Midbrain (tissue), 1 donor: ENCODE results near the gene EPHB1.

Source experiments
- DNase-seq: peaks from one replicate; lab custom pipeline; 2025; lab: John Stamatoyannopoulos, UW

Gene EPHB1

DNA sequence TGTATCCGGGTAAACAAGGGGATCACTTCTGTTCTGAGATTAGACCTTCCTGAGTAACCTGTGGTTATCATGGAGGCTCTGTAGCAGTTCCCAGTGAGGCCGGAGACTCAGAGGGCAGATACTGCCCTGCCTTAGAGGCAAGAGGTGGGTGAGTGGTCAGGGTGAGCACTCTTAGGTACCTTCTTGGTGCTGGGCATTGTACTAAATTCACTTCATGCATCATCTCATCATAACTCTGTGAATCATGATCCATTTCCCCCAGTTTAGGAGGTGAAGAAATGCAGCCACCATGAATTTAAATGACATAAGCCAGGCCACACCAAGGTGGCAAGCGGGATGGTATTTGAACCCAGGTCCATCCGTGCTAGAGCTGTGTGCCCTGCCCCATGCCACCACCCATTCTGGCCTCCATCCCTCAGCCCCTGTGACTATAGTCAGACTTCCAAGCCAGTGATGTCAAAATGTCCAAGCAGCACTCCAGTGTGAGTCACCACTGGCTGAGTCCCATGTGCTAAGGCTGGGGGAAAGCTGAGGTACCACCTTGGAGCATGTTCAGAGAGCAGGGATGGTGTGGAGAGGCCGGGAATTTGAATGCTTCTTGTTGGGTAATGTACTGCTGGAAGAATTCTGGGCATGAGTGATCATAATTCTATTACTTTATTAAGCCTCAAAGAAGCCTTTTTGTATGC is 88.8 kb downstream of the EPHB1 start:
- DNase-seq: no peak

DNA sequence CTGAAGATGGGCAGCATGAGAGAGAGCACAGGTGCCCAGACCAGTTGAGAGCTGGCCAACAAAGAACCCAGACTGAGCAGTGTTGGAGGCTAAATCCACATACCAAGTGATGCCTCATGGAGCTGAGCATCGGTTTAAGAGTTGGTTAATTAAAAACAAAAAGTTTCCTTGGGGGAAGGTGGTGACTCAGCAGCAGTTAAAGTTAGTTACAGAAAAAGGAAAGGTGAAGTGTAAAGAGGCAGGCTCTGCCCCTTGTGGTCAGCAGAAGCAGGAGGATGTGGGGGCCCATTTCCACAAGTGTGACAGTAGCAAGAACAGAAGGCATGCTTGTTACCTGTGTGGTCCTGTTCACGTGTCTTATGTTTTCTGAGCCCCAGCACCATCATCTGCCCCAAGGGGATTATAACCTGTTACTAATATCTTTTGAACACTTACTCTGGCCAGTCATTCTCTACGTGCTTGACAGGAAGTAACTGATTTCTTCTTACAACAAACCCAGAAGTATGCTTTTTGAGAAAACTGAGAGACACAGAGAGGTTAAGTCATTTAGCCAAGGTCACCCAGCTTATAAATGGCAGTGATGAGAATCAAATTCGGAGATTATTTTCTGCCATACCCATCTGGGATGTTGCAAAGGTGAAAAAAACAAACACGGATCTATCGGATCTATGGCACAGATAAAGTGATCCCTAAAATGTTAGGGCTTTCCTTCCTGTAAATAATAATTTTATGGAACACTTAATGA is 91.0 kb downstream of the EPHB1 start:
- DNase-seq: no peak

DNA sequence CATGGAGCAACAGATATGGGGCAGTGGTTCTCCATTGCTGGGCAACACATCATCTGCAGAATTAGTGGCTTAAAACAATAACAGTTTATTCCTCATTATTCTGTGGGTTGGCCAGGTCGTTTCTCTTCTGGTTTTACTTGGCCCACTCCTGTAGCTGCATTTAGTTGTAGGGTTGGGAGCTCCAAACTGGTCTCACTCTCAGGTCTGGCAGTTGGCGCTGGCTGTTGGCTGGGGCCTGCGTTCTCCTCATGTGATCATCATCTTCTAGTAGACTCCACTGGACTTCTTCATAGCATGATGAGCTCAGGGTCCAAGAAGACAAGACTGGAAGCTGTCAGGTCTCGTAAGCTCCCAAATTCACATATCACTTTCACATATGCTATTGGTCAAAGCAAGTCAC is 91.9 kb downstream of the EPHB1 start:
- DNase-seq: no peak

DNA sequence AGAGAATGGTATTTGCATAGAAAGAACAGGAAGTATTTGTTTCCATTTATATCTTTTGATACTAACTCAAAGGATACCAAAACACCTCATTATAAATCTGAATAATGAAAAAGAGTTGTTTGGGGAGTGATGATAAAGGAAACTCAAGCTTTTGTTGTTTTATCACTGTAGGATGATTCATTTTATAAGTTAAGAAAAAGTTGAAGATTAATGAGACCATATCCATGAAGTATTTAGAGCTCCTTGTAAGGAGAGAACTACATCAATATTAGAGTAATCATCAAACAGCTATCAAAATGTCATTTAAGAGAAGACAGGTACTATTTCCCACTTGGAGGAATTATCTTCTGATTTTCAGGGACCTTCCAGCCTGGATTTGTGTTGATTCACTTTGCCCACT is 92.5 kb downstream of the EPHB1 start:
- DNase-seq: no peak

DNA sequence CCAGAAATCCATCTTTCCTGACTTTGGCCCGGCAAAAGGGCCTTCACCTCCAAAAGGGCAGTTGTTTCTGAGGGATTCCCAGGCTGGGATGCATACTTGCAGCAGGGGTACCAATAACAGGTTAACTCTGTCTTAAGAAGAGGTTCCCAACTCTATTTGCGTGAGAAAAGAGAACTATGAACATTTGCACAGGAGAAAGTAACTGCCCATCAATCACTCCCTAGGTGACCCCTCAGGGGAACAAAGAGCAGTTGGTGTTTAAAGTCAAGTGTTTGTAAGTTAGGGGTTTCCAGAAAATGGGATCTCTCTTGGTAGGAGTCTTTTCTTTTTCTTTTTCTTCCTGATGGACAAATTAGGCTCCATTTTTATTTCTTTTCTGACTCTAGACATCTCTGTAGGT is 97.3 kb downstream of the EPHB1 start:
- no peak for DNase-seq

DNA sequence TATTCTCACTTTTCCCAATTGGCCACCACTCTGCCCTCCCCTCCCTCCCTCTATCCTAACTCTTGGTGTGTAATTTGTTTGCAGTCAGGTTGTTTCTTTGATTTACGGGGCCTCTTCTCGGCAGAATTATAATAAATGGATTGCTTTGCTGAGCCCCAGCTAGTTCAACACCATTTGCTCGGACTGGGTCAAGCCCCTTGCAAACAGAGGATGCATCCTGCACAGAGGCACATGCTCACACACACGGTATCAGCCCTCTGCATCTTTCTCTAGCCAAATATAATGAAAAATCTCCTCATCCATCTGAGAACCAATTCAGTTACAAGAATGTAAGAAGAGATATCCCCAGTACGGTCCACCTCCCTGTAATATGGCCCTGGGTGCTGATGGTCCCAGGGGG is 97.7 kb downstream of the EPHB1 start:
- DNase-seq: no peak

DNA sequence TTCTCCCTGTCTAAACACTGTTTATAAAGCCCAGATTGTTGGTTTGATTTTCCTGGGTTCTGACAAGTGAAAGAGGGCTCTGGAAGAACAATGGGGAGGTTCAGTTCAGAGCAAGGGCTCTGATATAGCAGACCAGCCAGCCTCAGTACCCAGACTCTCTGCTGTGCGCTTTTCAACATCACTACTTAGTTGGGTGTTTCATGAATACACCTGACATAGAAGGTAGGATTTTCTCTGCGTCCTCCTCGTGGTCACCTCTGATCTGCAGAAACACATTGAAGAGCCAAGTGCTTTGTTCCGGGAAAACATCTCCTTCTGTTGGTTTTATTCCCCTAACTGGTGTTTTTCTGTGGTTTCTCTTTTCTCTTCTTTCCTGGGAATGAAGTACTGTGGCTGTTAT is 99.5 kb downstream of the EPHB1 start:
- peak; percentile 6 for DNase-seq

DNA sequence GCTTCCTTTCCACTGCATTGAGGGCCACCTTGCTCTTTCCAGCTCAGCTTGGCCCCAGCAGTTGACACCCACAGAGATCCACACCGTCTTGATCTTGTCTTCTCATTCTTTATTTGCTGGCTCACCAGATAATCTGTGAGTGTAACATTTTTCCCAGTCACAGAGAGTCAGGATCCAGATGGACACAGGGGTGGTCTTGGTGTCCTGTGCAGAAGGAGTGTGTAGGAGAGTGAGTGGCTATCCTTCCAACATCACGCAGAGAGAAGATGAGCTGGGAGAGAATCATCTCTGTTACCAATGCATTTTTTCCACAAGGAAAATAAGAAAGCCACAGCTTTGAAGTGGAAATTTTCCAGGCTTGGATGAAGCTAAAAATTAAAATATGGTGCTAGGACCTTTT is 100.1 kb downstream of the EPHB1 start:
- DNase-seq: no peak

DNA sequence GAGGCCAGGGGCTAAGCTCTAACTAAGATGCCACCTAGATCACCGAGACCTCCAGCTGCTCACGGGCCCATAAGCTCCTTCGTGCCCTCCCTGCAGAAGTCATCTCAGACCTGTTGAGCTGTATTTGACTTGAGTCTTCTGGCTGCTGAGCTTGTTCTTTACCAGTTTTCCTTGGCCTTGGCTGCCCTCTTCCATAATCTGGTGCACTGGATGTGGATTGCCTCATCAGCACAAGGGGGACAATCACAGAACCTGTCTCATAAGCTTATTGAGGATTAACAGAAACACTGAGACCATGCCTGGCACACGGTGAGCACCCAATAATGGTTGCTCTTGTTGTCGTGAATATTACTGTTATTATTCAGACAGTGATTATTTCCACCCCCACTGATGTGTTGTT is 101.1 kb downstream of the EPHB1 start:
- DNase-seq: no peak

DNA sequence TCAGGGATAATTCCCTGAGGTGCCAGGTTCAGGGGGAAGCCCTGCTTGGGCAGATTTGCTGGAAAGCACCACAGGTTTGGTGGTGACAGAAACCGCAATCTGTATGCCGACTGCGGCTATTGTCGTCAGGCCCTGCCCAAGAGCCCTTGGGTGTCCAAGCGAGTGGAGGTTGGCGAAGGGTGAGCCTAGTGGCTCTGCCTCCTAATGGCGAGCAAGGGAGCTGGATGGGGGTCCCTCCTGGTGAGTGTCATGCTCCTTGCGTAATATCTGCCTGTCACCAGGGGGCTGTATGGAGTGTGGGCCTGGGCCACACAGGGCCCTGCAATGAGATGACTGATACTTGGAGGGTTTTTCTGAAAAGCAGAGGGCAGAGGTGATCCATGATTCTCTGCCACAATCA is 101.6 kb downstream of the EPHB1 start:
- no peak for DNase-seq

DNA sequence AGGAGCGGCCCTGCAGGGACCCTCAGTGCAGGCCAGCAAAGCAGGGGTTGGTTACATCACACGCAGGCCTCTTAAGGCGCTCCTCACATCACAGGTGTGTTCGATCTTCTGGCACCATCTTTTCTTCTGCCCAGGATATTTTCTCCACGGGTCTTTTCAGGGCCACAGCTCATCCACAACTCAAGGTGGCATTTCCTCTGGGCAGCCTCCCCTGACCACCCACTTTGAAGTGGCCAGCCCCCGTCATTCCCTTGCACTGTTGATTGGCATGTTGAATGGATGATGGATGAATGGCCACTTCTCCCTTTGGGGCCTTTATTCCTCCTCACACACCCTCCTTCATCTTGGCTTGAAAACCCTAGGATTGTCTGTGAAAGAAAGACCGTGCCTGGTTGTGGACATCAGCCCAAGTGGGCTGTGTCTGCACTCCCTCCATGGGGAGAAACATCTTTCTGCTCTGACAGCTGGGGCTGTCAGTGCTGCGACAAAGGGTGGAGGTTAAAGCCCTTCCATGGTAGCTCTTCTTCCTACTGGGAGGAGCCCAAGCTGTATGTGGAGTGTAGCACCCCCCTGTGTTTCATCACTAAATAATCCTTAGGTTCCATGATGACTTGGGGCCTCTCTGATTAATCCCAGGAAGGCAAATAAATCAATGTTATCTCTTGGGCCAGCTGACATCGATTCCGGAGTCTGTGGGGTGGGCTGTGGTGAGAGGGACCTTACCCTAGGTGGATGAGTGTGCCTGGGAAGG is 102.5 kb downstream of the EPHB1 start:
- DNase-seq: no peak

DNA sequence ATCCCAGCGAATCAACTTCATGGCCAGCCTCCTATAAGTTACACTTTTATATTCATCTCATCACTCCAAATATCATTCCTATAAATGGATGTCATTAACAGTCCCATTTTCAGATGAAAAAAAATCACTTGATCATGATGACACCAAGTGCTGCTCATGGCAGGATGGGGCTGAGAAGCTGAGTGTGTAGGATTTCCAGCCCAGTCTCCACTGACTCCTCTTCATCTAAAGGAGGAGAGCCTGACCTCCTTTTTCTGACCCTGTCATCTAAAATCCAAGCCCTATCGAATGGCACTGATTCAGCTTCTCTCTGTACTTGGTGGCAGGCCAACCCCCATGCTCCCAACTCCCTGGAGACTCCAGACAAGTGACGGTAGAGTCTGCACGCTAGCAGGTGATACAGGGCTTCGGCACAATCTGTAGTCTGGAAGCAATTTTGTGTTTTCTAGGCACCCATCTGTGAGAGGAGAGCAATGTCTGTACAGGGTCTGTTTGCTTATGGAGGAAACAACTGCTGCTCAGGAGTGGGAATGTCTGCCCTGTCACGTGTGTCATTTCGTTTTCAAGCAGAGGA is 103.2 kb downstream of the EPHB1 start:
- no peak for DNase-seq

DNA sequence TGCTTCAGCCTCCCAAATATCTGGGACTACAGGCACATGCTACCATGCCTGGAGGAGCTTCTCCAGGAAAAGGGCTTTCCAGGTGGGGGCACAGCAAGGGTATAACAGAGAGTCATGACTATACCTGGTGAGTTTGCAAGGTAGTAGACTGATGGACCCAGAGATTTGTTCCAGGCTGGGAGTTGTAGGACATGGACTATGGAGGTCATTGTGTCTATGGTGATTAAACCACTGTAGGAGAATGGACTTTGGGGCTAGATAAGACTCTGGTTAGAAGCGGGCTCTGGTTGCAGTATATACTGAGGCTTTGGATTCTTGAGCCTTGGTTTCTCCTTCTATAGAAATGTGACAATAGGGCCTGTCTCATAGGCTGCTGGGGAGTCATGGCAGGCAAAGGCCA is 104.7 kb downstream of the EPHB1 start:
- DNase-seq: no peak

DNA sequence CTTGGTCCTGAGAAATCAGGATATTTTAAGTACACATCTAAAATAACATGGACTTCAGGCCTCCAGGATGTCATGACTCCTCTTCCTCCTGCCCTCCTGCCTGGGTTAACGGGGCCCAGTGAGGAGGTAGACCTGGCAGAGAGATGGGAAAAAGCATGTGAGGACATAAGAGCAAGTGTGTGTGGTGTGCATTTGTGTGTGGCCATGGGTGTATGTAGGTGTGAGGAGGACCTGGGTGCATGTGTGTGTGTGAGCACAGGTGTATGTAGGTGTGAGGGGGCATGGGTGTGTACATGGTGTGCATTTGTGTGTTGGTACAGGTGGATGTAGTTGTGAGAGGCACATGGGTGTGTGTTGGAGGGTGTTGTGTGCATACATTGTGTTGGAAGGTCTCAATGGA is 105.4 kb downstream of the EPHB1 start:
- no peak for DNase-seq

DNA sequence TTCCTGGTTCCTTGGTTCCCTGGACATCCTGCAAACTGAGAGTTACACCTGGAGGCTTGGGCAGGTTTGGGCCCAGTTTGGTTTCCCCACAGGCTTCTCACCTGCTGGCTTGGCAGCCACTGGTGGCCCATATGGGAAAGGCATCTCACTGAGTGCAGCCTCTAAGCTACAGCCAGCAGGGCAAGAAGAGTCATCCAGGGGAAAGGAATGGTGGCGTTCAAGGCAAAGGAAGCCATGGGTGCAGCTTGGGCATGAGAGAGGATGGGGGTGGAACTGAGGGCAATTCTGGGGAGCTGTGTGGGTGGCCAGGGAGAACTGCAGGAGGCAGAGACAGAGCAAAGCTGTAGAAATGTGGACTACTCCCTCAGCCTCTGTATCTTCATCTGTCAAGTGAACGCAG is 106.4 kb downstream of the EPHB1 start:
- no peak for DNase-seq

DNA sequence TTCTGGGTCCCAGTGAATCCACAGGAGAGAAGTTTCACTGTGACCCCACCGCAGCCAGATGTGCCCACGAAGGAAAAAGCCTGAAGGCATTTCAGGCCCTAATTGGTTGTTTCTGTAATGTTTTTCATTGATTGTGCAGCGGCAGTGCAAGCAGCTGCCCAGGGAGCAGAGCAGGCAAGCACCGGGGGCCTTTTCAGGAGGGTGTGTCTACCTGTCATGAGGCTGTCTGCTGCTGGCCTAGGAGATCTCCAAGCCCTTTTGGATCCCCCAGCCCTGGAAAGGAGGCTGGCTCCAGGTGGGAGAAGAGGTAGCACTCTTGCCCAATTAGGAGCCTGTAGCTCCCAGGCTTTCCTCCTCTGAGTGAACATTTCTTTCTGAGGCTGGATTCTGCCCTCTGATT is 108.8 kb downstream of the EPHB1 start:
- DNase-seq: no peak

DNA sequence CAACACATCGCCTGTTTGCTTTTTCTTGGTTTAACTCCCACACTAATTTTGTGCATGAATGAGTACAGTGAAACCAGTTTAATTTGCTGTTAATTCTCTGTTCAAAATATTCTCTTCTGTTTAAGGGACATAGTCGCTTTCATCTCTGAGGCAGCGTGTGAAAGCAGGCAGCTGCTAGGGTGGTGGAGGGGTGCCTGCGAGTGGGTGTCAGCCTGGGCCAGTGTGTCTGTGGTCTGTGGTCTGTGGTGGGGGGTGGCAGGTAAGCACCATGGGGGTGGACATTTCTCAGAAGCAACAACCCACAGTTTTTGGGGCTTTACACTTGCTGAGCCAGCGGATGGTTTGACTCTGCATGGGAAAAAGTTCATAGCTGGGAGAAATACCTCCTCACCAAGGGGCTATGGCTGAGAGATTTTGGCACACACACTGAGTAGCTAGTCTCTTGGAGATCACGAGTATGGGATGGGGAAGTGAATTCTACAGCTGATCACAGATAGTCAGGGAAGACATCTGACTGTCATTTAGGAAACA is 109.2 kb downstream of the EPHB1 start:
- no peak for DNase-seq

DNA sequence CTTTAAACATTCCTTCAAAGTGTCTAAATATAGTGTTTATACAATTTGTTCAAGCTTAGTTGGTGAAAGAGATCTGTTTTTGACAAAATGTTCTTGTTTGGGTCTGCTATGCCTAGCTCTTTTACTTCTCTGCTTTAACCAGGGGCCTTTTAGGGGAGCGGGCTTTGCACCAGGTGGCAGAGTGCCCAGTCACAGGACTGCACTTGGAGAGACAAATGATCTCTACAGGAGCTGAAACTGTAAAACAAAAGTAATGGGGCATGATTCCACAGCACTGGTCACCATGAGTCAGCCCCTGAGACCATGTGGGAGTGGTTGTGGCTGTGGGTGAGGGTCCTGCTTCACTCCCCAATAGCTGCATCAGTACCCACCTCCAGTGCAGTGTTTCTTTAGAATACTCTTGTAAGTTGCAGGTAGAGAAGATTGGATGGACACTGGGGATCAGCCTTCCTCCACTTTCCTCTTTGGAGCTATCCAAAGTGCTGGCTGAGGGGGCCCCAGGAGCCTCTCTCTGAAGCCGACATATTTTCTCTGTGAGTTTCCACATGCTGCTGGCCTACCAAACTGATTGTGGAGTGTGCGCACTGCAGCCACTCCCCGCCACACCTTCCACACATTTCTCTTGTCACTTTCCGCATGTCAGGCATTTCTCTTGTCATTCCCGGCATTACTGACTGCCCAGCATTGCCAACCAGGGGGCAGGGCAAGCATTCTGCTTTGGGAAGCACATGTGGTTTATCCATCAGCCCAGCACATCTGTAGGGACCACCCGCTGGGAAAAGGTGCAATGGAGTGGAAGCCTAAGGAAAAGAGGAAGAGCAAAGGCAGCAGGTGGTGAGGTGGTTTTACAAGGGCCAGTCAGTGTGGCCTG is 110.0 kb downstream of the EPHB1 start:
- peak; percentile 19 for DNase-seq

DNA sequence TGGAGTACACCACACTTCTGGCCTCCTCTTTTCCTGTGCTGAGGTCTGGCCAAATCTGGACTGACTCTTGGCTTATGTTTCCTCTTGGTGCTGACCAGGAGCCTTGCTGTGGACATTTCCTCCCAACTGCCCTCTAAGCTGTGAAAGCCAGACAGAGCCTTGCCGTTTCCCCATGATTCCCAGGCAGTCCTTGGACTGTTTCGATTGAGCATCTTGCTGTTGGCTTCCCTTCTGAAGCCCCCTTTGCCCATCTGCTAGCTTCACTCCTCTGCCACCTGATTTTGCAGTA is 110.5 kb downstream of the EPHB1 start:
- no peak for DNase-seq

DNA sequence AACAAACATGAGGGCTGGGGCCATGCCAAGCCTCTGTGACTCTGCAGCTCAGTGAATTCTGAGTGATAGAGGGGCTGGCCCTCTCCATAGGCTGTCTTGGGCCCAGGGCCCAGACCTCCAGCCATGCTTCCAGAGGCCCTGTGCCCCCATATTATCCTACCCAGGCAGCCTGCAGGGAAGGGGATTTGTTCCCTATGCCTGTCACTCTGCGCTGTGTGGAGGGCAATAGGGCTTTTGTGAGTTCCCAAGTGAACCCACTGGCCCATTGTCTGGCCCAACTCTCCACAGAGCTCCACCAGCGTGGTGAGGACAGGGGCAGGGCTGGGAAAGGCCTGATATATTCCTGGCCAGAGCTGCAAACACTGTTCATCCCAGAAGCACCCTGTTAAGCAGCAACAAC is 113.2 kb downstream of the EPHB1 start:
- DNase-seq: no peak

DNA sequence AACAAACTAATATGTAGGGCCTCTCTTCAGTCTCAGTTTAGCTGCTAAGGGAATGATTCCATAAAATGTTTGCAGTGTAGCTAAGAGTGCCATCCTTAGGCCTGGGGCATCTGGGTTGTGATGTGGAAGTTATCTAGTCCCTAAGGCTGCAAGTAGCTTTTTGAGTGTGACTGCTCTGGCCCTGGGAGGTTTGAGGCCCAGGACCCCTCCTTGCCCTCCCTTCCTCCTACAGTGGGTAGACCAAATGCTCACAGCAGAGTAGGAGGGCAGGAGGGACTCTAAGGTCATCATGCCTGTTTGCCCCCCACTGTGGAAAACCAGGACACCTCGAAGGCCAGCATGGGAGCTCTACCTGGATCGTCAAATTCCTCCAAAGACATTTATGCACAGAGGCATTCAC is 115.0 kb downstream of the EPHB1 start:
- DNase-seq: no peak
